Liver (tissue), 3 donors: ENCODE results near the gene NCDN.
A peak's percentile ranks its signal among the peaks of the same experiment; 100 is the strongest.

Experiments
- CTCF ChIP-seq: fragments of 150-350 bp; IDR thresholded peaks from 2 replicates; pipeline ENCODE4 v1.5.1; 2017; ENCODE audit warnings: improper control_type of control experiment, low read depth, low read length; ENCODE audit not compliant: missing input control
- EGR1 ChIP-seq, 2 donors: IDR thresholded peaks; 2 replicates each; pipeline ENCODE4 v1.6.1; 2016 to 2018; ENCODE audit warnings: antibody characterized with exemption in 2 of 2, low read depth in 2 of 2
- FOXA1 ChIP-seq: IDR thresholded peaks from 2 replicates; pipeline ENCODE4 v1.6.1; 2016; ENCODE audit warnings: antibody characterized with exemption
- FOXA2 ChIP-seq: IDR thresholded peaks from 2 replicates; pipeline ENCODE4 v1.6.1; 2016; ENCODE audit warnings: antibody characterized with exemption
- HNF4G ChIP-seq: IDR thresholded peaks from 2 replicates; pipeline ENCODE4 v1.6.1; 2016; ENCODE audit warnings: antibody characterized with exemption
- JUND ChIP-seq, 2 donors: IDR thresholded peaks; 2 replicates each; pipeline ENCODE4 v1.6.1; 2016; ENCODE audit warnings: antibody characterized with exemption in 2 of 2
- RAD21 ChIP-seq, 2 donors: IDR thresholded peaks; 2 replicates each; pipeline ENCODE4 v1.6.1; 2016; ENCODE audit warnings: antibody characterized with exemption in 2 of 2, mild to moderate bottlenecking in 2 of 2
- REST ChIP-seq: IDR thresholded peaks from 2 replicates; pipeline ENCODE4 v1.6.1; 2016; ENCODE audit warnings: antibody characterized with exemption, mild to moderate bottlenecking
- RXRA ChIP-seq, 2 donors: IDR thresholded peaks; 2 replicates each; pipeline ENCODE4 v1.6.1; 2017 to 2018; ENCODE audit warnings: antibody characterized with exemption in 2 of 2, mild to moderate bottlenecking in 1 of 2
- SP1 ChIP-seq: IDR thresholded peaks from 2 replicates; pipeline ENCODE4 v1.6.1; 2018; ENCODE audit warnings: antibody characterized with exemption, mild to moderate bottlenecking
- TAF1 ChIP-seq: conservative IDR thresholded peaks from 2 replicates; pipeline ENCODE4 v1.6.1; 2016; ENCODE audit warnings: antibody characterized with exemption, mild to moderate bottlenecking
- YY1 ChIP-seq: IDR thresholded peaks from 2 replicates; pipeline ENCODE4 v1.6.1; 2016; ENCODE audit warnings: antibody characterized with exemption, mild to moderate bottlenecking
- TF ChIP-seq, protein P1 (sequence below): IDR thresholded peaks from 2 replicates; pipeline ENCODE4 v1.6.1; 2016; ENCODE audit warnings: antibody characterized with exemption
- donor health status: healthy.
- donor health status: healthy.

DNA sequence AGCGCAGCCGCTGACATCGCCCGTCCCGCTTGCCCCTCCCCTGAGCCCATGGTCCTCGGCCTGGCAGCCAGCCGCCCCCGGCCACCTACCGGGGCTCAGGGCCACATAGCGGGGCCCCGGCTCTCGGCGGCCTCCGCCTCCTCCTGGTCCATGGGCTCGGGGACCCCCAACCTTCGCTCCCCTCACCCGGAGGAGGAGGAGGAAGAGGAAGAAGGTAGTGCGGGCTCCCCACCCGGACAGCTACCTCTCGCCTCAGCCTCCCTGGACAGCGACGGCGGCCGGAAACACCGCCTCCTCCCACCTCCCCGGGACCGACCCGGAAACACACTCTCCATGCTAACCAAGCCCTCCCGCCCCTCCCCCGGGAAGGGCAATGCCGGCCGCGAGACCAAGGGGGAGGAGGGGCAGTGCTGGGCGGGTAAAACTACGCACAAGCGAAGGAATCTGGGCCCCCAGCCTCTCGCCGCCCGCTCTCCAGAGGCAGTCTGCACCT, 435 bp upstream of the NCDN start, which contains the start of gene KIAA0319L:
- TF ChIP-seq, protein P1, sequence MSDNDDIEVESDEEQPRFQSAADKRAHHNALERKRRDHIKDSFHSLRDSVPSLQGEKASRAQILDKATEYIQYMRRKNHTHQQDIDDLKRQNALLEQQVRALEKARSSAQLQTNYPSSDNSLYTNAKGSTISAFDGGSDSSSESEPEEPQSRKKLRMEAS: no peak
- no peak for TF ChIP-seq CTCF
- TF ChIP-seq HNF4G: no peak
- peak; percentile 95 for TF ChIP-seq REST
- TF ChIP-seq TAF1: no peak
- peak in 1 of 2 donors; percentile 28 for TF ChIP-seq RXRA (IDR thresholded peaks at IDR 0.05)
- TF ChIP-seq SP1: no peak
- no peak for TF ChIP-seq YY1
- TF ChIP-seq FOXA2: no peak
- no peak for TF ChIP-seq JUND (IDR thresholded peaks at IDR 0.05)
- TF ChIP-seq RAD21 (IDR thresholded peaks at IDR 0.05): no peak
- peak; percentile 20 for TF ChIP-seq FOXA1
- TF ChIP-seq EGR1 (IDR thresholded peaks at IDR 0.05; ENCODE audit: low read depth in 2 of 2): no peak
